SU-DHL-6 (cell line): ENCODE measurements around the gene PC.

ENCODE experiments used
- H2AFZ ChIP-seq: fragments of 200-600 bp; sonication (generic); 2 replicates; pipeline ENCODE4 v1.6.1; 2014; ENCODE audit warnings: low read depth, mild to moderate bottlenecking, moderate library complexity, mixed read lengths, antibody characterized with exemption, low read length; ENCODE audit not compliant: severe bottlenecking
- H3F3A ChIP-seq: fragments of 200-600 bp; shearing (Covaris generic); 2 replicates; pipeline ENCODE4 v1.6.0; 2016; ENCODE audit warnings: antibody characterized with exemption, mild to moderate bottlenecking; ENCODE audit not compliant: insufficient read depth
- H3K27ac ChIP-seq: fragments of 200-600 bp; sonication (generic); 2 replicates; pipeline ENCODE4 v1.5.1; 2016; ENCODE audit warnings: low read depth, mild to moderate bottlenecking, low read length, moderate library complexity, mixed read lengths
- H3K27me3 ChIP-seq: fragments of 200-600 bp; sonication (generic), shearing (Covaris generic); 2 replicates; pipeline ENCODE4 v1.6.0; 2014; ENCODE audit warnings: mild to moderate bottlenecking, low read length
- H3K36me3 ChIP-seq: fragments of 200-600 bp; sonication (generic); 2 replicates; pipeline ENCODE4 v1.6.1; 2014; ENCODE audit warnings: mild to moderate bottlenecking, low read length, mixed read lengths
- H3K4me2 ChIP-seq: fragments of 300-600, 200-600 bp; shearing (Covaris generic), sonication (generic); 2 replicates; pipeline ENCODE4 v1.6.0; 2014; ENCODE audit warnings: low read length, low read depth, mild to moderate bottlenecking; ENCODE audit not compliant: poor library complexity, severe bottlenecking
- H3K4me3 ChIP-seq: fragments of 200-600 bp; sonication (generic); 2 replicates; pipeline ENCODE4 v1.5.1; 2014; ENCODE audit warnings: antibody characterized with exemption, low read length, mild to moderate bottlenecking, mixed read lengths; ENCODE audit not compliant: insufficient read depth, poor library complexity, severe bottlenecking
- H3K79me2 ChIP-seq: fragments of 200-600 bp; sonication (generic); 2 replicates; pipeline ENCODE4 v1.6.1; 2014; ENCODE audit warnings: mild to moderate bottlenecking, low read length, moderate library complexity; ENCODE audit not compliant: insufficient read depth
- H3K9ac ChIP-seq: fragments of 200-600 bp; sonication (generic); 2 replicates; pipeline ENCODE4 v1.7.0; 2014; ENCODE audit warnings: mild to moderate bottlenecking, low read length
- H3K9me2 ChIP-seq: fragments of 200-600 bp; sonication (generic); replicated peaks from 2 replicates; pipeline ENCODE4 v1.6.1; 2014; ENCODE audit warnings: low read length; ENCODE audit not compliant: insufficient read depth
- H3K9me3 ChIP-seq: fragments of 200-600 bp; sonication (generic); 2 replicates; pipeline ENCODE4 v1.6.1; 2014; ENCODE audit warnings: low read length, mixed read lengths; ENCODE audit not compliant: insufficient read depth
- H4K20me1 ChIP-seq: fragments of 200-600 bp; sonication (generic); 2 replicates; pipeline ENCODE4 v1.6.1; 2014; ENCODE audit warnings: low read depth, mild to moderate bottlenecking, antibody characterized with exemption, low read length, moderate library complexity, mixed read lengths
- EZH2phosphoT487 ChIP-seq: fragments of 200-600 bp; sonication (generic), shearing (Covaris generic); conservative IDR thresholded peaks from 2 replicates; pipeline ENCODE4 v1.6.1; 2018; ENCODE audit warnings: mild to moderate bottlenecking, antibody characterized with exemption, low read length, moderate library complexity, mixed read lengths
- TF ChIP-seq, protein P1 (sequence below): fragments of 200-600 bp; sonication (generic); IDR thresholded peaks from one replicate; pipeline ENCODE4 v1.5.1; 2017; ENCODE audit warnings: antibody characterized with exemption, mild to moderate bottlenecking, low read length, moderate library complexity; ENCODE audit not compliant: insufficient read depth, poor library complexity, severe bottlenecking

PC gene

DNA sequence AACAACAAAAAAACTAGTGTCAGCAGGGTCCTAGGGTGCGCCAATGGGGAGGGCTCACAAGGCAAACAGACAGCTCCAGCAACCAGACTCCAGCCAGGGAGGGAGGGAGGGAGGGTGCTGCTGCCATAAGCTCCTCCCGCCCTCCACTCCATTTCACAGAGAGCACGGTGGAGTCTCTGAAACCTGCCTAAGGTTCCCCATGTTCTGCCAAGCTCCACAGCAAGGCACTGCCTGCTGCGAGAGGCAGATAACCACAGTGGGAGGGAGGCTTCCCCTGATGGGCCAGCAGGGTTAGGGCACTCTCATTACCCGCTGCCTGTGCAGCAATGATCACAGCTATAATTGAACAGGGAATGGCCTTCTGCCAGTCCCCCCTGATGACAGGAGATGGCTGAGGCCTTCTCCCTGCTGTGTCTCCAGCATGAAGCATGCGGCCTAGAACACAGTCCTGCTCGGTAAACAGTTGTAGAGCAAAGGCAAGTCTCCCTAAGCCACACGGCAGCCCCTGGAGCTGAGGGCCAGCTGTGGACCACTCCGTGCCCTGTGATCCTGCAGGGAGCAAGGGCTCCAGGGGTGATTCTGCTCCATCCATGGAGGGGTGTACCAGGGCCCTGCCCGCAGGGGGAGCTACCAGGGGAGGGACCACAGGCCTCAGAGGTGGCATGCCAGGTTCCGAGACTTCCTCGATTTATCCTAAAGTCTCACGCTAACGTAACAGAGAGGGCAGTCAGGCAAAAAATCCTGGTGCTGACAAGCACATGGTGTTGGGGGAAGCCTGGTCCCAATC, 42.9 kb downstream of the PC start:
- no peak for TF ChIP-seq EZH2phosphoT487
- TF ChIP-seq, protein P1, sequence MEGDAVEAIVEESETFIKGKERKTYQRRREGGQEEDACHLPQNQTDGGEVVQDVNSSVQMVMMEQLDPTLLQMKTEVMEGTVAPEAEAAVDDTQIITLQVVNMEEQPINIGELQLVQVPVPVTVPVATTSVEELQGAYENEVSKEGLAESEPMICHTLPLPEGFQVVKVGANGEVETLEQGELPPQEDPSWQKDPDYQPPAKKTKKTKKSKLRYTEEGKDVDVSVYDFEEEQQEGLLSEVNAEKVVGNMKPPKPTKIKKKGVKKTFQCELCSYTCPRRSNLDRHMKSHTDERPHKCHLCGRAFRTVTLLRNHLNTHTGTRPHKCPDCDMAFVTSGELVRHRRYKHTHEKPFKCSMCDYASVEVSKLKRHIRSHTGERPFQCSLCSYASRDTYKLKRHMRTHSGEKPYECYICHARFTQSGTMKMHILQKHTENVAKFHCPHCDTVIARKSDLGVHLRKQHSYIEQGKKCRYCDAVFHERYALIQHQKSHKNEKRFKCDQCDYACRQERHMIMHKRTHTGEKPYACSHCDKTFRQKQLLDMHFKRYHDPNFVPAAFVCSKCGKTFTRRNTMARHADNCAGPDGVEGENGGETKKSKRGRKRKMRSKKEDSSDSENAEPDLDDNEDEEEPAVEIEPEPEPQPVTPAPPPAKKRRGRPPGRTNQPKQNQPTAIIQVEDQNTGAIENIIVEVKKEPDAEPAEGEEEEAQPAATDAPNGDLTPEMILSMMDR, result no peak
- Histone ChIP-seq H3F3A (no peaks in the 10 kb centered on the region), H4K20me1 (no peaks in the 10 kb centered on the region), H3K9me2 (no peaks in the 10 kb centered on the region), H3K4me3 (no peak overlapping the region), H3K9ac (no peak overlapping the region), H2AFZ (no peak overlapping the region), H3K9me3 (no peaks in the 10 kb centered on the region), H3K79me2 (no peaks in the 10 kb centered on the region), H3K27ac (no peak overlapping the region), H3K27me3 (no peaks in the 10 kb centered on the region), H3K4me2 (no peak overlapping the region), H3K36me3 (no peaks in the 10 kb centered on the region)

DNA sequence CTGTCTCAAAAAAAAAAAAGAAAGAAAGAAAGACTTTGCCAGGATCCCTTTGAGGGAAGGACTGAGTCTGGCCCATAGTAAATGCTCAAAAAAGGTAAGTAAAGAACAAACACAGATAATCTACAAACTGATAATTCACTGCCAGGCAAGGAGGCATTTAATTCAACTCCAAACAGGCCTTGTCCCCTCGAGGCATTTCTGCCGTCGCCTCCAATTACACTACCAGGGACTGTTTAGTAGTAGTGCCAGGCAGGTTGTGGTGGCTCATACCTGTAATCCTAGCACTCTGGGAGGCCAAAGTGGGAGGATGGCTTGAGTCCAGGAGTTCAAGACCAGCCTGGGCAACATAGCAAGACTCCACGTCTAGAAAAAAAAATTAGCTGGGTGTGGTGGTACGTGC, 43.7 kb downstream of the PC start:
- Histone ChIP-seq H3K9ac (no peak overlapping the region), H3K4me2 (no peak overlapping the region), H3K4me3 (no peak overlapping the region), H3K27me3 (no peaks in the 10 kb centered on the region), H3K9me3 (no peaks in the 10 kb centered on the region), H3F3A (no peaks in the 10 kb centered on the region), H2AFZ (no peak overlapping the region), H3K9me2 (no peaks in the 10 kb centered on the region), H3K36me3 (no peaks in the 10 kb centered on the region), H3K27ac (no peak overlapping the region), H4K20me1 (no peaks in the 10 kb centered on the region), H3K79me2 (no peaks in the 10 kb centered on the region)
- no peak for TF ChIP-seq EZH2phosphoT487
- TF ChIP-seq, protein P1, result no peak

DNA sequence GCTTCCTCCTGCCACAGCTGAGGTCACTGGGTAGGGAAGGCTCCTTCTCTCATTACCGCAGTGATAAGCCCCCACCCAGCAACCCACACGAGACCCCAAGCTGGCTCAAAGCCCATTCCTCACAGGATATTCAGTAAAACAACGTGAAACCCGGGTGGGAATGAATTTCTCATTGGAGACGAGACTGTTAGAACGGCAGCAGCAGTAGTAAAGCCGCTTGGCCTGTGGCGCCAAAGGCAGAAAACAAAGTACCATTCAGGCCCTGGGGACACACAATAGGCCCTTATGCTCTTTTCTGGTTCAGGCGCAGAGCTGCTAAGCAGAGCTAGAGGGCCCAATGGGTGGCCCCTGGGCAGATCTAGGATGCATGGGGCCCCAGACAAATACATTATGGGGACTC, 45.3 kb downstream of the PC start:
- Histone ChIP-seq H3K4me3 (no peak overlapping the region), H3K36me3 (no peaks in the 10 kb centered on the region), H4K20me1 (no peaks in the 10 kb centered on the region), H3K79me2 (no peaks in the 10 kb centered on the region), H3K9me2 (no peaks in the 10 kb centered on the region), H3K27me3 (no peaks in the 10 kb centered on the region), H3F3A (no peaks in the 10 kb centered on the region), H2AFZ (no peak overlapping the region), H3K9me3 (no peaks in the 10 kb centered on the region), H3K27ac (no peak overlapping the region), H3K4me2 (no peak overlapping the region), H3K9ac (no peak overlapping the region)
- TF ChIP-seq, protein P1, result no peak
- TF ChIP-seq EZH2phosphoT487, result no peak
